IPS-NIHi11 (cell line): Measurements from ENCODE around the gene LIN9.
"Not testable (repeated sequence)": the region's sequence is repeated elsewhere in the genome, so short reads cannot be mapped to it uniquely, and the experiment has no call there.

Source experiments
- DNase-seq: peaks from one replicate; pipeline ENCODE4 v3.0.0; 2012; ENCODE audit warnings: mixed read lengths, low spot score

Gene LIN9, protein sequence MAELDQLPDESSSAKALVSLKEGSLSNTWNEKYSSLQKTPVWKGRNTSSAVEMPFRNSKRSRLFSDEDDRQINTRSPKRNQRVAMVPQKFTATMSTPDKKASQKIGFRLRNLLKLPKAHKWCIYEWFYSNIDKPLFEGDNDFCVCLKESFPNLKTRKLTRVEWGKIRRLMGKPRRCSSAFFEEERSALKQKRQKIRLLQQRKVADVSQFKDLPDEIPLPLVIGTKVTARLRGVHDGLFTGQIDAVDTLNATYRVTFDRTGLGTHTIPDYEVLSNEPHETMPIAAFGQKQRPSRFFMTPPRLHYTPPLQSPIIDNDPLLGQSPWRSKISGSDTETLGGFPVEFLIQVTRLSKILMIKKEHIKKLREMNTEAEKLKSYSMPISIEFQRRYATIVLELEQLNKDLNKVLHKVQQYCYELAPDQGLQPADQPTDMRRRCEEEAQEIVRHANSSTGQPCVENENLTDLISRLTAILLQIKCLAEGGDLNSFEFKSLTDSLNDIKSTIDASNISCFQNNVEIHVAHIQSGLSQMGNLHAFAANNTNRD

GRCh38 chr1:226308723-226309397 lies at the start of gene LIN9:
Gene LIN9, minus strand, starts transcription at chr1:226309164. Its CDS starts 25 bp downstream, at chr1:226309139.
- DNase-seq, result peak; percentile 94

DNA sequence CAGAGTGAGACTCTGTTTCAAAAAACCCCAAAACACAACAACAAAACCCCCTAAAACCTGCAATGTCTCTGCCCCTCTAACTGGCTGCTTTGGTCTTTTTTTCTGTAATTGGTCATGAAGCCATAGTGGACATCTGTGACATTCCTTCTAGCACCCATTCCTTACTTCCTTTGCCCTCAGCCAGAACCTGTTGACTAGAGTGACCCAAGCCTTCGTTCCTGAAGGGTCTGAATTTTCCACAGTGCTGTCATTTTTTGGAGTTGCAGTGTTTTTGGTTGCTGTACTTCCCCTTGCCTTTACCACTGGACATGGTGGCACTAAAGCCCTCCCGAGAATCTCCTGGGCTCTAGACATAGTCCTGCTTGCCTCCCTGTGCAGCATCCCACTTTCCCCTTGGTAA lies 48.5 kb upstream of the LIN9 start:
- DNase-seq, result no peak

DNA sequence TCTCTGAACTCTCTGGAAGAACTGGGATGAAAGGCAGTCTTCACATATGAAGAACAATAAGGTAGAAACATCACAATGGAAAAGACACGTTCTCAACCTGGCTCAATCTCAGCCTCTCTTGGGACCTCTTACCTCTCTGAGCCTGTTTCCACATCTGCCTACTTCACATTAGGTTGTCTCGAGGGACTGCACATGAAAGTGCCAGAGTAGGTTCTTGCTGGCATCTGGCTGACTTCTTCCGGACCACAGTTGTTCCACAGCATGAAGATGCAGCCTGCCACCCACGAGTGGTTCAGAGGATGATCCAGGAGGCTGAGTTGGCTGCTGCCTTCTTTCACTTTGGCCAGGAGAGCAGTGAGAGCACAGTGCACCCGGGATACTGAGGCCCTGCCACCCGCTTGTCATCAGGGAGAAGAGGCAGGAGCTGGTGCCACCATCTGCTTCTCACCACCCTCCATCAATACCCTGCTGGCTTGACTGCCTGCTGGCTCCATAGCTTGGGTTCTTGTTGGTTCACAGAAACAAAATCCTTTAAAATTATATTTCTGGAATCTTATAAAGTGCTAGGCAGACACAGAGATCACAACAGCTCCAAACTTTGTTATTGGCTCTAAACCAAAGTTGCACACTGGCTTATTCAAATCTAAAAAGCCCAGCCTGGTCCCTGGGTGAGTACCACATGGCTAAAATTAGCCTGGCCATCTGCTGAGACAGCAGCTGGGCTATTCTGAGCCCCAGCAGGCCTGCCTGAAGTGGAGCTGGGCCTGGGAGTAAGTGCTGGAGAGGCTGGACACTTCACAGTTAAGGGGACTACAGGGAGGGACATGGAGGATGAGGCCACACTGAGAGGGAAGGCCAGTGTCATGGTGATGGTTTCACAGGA lies 46.9 kb upstream of the LIN9 start:
- no peak for DNase-seq

DNA sequence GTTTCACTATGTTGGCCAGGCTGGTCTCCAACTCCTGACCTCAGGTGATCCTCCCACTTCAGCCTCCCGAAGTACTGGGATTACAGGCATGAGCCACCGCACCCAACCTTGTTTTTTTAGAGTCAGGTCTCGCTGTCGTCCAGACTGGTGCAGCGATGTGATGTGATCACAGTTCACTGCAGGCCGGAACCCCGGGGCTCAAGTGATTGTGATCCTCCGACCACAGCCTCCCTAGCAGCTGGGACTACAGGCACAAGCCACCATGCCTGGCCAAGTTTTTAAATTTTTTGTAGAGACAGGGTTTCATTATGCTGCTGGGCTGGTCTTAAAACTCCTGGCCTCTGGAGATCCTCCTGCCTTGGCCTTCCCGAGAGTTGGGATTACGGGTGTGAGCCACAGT lies 46.1 kb upstream of the LIN9 start:
- DNase-seq, result no peak

- DNase-seq, result no peak
Measured at GRCh38 chr1:226353698-226354525, 44.9 kb upstream of the LIN9 start.

DNA sequence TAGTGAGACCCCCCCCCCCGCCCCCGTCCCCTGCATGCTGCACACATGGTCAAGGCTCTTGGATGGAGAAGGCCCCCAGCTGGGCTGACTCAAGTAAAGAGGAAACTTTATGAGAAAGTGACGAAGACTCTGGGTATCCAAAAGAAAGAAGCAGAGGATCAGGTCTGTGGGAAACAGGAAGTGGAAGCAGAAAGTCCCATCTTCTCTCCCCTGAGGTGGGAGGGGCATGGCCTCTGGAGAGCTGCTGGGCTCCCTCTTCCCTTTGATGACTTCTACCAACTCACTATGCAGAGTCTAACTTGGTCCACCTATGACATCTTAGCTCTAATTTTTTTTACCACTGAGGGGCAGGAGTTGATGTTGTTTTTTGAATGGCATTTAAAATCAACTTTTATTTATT lies 42.7 kb upstream of the LIN9 start:
- no peak for DNase-seq

DNA sequence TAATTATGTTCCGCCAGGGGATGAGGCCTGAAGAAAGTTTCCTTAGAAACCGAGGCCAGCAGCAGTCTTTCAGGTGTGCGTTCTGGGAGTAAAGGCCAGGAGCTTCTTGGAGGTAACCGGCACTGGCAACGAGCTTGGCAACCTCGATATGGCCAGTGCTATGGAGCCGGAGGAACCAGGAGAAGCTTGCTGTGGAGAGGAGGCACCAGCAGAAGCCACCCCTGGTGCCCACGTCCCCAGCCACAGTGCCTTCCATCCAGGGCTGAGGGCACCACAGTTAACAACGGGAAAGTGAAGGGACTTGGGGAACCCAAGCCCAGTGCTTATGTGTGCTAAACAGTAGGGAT lies 41.5 kb upstream of the LIN9 start:
- DNase-seq, result no peak

GRCh38 chr1:226349801-226350518 lies 41.0 kb upstream of the LIN9 start:
- no peak for DNase-seq

DNA sequence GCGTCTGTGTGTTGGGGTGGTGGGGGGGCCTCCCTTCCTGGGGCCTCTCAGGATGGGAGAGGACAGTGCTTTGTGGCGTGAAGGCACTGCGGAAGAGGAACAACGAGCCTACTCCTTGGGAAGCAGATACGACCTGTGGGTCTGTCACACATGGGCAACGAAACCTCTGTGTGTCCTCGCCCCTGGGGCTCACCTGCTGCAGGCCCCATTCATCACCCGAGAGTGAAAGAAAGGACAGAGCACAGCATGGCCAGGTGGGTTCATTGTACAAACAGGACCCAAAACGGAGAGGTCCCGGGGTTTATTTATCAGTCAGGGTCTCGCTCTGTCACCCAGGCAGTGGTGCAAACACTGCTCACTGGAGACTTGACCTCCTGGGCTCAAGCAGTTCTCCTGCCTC lies 40.1 kb upstream of the LIN9 start:
- no peak for DNase-seq

DNA sequence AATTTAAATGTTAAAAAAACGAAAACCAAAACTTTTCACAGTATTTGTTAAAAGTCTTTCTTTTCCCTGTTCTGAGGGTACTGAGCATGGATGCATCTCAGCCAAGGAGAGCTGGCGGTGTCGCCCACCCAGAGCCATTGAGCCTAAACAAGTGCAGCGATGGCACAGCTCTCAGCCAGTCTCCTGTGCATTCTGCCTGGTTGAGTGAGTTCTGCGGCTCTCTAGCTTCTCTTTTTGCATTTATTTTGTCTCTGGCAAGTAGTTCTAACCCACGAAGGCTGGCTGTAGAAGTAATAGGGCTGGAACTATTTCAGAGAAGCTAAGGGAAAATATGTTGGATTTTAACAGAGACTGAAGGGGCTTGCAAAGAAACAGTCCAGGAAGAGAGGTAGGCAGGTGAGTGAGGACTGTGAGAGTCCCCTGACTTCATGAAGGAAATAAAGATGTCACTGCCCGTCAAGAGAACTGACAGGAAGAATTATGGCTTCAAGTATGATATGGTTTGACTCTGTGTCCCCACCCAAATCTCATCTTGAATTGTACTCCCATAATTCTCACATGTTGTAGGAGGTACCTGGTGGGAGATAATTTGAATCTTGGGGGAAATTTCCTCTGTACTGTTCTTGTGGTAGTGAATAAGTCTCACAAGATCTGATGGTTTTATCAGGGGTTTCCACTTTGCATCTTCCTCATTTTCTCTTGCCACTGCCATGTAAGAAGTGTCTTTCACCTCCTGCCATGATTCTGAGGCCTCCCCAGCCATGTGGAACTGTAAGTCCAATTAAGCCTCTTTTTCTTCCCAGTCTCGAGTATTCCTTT lies 35.7 kb upstream of the LIN9 start:
- no peak for DNase-seq

- DNase-seq, result no peak
Measured at GRCh38 chr1:226342656-226343055, 33.7 kb upstream of the LIN9 start.

DNA sequence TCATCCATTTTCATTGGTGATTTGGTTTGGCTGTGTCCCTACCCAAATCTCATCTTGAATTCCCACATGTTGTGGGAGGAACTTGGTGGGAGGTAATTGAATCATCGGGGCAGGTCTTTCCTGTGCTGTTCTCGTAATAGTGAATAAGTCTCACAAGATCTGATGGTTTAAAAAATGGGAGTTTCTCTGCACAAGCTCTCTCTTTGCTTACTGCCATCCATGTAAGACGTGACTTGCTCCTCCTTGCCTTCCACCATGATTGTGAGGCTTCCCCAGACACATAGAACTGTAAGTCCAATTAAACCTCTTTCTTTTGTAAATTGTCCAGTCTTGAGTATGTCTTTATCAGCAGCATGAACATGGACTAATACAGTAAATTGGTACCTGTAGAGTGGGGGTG lies 31.1 kb upstream of the LIN9 start:
- DNase-seq, result not testable (repeated sequence)

DNA sequence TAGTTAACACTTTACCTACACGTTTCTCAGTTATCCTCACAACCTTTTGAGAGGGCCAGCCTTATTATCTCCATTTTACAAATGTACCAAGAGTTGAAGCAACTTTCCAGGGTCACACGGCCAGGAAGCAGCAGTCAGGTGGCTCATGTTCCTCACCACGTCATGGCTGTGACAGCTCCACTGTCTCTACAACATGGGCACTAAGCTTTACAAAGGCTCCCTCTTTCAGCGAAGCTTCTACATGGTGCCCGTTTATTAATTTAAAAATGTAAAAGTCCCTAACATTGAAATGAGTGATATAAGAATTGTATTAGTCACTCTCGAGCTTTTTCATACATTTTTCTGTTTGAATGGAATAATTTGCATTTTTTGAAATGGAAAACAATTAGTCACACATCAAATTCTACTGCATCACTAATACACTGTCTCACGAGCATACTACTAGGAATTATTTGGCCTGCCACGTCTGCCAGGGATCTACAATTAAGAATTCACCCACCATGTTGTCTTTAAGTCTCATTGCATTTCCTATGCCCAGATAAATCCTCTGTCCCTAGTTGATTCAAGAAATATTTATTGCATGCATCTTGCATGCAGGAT lies 28.4 kb upstream of the LIN9 start:
- DNase-seq, result no peak

DNA sequence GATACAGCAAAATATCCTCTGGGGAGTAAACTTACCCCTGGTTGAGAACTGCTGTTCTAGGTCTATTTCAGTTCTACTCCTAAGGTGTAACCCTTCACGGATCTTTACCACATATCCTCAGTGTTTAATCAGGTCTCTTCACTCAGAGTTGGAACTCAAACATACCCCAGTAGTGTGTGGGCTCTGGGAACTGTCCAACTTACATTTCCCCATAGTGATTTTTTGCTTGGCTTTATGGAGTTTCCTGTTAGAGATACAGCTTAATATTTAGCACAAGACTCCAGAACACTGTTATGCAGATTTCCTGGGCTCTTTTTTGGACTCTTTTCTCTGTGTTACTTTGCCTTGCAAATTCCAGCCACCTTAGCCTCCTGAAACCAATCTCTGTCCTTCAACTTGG lies 26.7 kb upstream of the LIN9 start:
- DNase-seq, result no peak

- DNase-seq, result no peak
Measured at GRCh38 chr1:226332947-226333346, 24.0 kb upstream of the LIN9 start.

DNA sequence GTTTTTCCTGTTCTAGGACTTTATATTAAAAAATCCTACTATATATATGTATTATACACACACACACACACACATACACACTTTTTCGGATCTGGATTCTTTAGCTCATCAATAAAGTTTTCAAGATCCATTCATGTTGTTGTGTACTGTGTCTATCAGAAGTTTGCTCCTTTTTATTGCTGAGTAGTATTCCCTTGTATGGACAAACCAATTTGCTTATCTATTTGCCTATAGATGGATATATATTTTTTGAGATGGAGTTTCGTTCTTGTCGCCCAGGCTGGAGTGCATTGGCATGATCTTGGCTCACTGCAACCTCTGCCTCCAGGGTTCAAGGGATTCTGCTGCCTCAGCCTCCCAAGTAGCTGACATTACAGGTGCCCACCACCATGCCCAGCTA lies 20.3 kb upstream of the LIN9 start:
- DNase-seq, result no peak

- no peak for DNase-seq
Measured at GRCh38 chr1:226327761-226328162, 18.8 kb upstream of the LIN9 start.

- no peak for DNase-seq
Measured at GRCh38 chr1:226325178-226325577, 16.2 kb upstream of the LIN9 start.

- no peak for DNase-seq
Measured at GRCh38 chr1:226324479-226324878, 15.5 kb upstream of the LIN9 start.

GRCh38 chr1:226322986-226323385 lies 14.0 kb upstream of the LIN9 start:
- no peak for DNase-seq
